ENCODE measurements around the gene KCNE5.
"Not testable (repeated sequence)": the region's sequence is repeated elsewhere in the genome, so short reads cannot be mapped to it uniquely, and the experiment has no call there.

KCNE5 gene, protein sequence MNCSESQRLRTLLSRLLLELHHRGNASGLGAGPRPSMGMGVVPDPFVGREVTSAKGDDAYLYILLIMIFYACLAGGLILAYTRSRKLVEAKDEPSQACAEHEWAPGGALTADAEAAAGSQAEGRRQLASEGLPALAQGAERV

DNA sequence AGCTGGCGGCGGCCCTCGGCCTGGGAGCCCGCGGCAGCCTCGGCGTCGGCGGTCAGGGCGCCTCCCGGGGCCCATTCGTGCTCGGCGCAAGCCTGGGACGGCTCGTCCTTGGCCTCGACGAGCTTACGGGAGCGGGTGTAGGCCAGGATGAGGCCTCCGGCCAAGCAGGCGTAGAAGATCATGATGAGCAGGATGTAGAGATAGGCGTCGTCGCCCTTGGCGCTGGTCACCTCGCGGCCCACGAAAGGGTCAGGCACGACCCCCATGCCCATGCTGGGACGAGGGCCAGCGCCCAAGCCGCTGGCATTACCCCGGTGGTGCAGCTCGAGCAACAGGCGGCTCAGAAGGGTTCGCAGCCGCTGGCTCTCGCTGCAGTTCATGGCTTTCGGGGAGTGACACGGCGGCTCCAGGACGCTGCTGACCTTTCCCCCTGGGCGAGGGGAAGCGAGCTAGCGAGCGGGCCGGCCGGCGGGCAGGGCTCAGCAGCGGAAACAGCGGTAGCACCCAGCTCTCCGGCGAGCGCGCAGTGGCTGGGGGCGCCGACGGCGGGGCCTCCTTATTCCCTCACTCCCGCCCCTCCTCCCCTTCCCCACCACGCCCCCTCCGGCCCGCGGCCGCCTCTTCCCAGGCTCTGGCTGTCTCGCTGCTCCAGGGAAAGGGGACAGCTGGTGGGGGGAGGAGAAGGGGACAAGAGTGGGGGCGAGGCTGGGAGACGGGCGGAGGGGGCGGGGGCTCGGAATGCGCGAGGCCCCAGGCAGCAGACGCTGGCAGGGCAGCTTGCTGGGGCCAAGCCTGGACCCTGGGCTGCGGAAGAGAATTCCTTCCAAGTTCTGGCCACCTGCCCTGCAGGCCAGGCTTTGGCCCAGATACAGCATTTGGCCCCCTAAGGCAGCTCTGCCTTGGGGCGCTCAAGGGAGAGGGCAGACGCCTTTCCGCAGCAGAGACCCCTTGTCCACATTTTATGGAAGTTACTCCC is at the start of gene KCNE5:
TSS of gene KCNE5 (minus strand) at position 532 of the 976 bp plus-strand sequence. CDS start at position 380, 152 bp downstream.
- DNase-seq = no peak

- no peak for DNase-seq
These were observed 47.3 kb upstream of the KCNE5 start for GRCh38 chrX:109672239-109672638.

GRCh38 chrX:109671170-109671569 is 46.2 kb upstream of the KCNE5 start:
- DNase-seq = not testable (repeated sequence)

DNA sequence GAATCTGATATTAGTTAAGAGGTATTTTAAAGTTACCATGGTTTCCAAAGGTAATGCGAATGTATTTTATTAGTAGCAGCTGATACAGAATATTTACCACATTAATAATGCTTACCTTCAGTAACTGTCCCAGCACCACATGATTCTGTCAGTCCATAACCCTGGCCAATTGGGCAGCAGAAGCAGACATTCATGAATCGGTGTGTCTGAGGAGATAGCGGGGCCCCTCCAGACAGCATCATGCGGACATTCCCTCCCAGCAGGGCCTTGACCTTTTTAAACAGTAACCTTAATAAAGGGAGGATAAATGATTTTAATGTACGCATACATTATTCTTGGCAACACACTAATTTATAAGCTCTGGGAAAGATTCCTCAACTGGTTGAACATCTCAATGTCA is 43.0 kb upstream of the KCNE5 start:
- DNase-seq = no peak

DNA sequence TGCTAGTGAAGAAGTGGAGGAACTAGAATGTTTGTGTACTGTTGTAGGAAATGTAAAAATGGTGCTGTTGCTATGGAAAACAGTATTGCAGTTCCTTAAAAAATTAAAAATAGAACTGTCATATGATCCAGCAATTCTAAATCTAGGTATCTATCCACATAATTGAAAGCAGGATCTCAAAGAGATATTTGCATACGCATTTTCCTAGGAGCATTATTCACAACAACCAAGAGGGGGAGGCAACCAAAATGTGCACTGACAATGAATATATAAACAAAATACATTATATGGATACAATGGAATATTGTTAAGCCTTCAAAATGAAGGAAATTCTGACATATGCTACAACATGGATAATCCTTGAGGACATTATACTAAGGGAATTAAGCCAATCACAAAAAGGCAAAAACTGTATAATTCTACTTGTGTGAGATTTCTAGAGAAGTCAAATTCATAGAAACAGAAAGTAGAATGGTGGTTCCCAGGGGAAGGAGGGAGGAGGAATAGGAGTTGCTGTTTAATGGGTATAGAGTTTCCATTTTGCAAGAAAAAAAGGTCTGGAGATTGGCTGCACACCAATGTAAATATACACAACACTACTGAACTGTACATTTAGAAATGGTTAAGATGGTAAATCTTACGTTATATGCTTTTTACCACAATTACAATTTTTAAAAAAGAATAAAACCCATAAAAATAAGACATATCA is 35.6 kb upstream of the KCNE5 start:
- DNase-seq = no peak

DNA sequence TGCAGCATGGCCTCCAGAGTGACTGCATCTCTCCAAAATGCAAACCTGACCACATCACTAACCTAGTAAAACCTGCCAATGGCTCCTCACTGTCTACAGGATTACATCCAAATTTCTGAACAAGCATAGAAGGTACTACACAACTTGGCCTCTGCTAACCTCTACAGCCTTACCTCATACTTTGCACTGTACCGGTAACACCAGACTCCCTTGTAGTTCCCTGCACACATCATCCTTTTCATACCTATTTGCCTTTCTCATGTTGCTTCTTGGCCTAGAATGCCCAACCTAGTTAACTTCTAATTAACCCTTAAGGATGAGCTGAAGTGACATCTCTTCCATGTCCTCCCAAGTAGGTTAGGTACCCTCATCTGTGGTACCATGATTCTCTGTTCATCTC is 33.4 kb upstream of the KCNE5 start:
- no peak for DNase-seq

GRCh38 chrX:109657364-109657763 is 32.4 kb upstream of the KCNE5 start:
- not testable (repeated sequence) for DNase-seq

DNA sequence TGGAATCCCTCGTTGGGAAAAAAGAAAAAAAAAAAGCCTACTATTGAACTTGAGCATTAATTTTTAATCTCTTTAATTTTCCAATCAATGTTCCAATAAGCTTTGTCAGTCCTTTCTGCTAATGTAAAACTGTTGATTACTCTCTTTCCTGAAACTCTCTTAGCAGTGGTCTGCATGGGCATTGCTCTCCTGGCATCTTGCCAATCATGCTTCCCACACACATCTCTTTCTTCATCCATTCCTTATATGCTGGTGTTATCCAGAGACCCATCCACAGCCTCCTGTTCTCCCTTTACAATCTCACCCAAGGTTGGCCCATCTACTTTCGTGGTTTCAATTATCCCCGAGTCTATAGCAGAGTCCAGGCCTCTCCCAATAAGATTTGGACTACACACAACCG is 31.8 kb upstream of the KCNE5 start:
- no peak for DNase-seq

GRCh38 chrX:109655502-109656201 is 30.7 kb upstream of the KCNE5 start:
- DNase-seq = no peak

DNA sequence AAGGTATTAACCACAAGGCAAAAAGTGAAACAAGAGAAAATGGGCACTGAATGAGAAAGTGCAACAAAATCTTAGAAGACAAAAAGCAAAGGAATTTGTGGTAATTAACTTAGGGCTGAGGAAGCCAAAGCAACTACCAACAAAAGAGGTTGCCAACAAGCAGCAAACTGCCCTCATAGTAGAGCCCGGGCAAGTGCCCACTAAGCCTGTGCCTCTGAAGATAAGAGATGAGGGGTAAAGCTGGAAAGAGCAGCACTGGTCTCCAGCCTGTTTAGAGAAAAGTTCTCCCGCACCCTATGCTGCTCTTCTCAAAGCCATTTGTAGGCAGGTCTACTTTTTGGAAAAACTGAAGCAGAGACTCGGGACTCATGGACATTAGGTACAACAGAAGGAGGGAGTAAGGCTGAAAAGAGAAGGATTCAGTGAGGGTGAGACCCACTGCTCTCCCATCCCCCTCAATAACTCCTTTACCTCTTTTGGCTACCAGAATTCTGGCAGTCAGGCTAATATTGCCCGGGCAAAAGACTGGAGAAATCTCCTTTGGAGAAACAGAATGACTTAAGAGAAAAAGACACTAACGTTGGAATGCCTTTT is 29.6 kb upstream of the KCNE5 start:
- DNase-seq = no peak

DNA sequence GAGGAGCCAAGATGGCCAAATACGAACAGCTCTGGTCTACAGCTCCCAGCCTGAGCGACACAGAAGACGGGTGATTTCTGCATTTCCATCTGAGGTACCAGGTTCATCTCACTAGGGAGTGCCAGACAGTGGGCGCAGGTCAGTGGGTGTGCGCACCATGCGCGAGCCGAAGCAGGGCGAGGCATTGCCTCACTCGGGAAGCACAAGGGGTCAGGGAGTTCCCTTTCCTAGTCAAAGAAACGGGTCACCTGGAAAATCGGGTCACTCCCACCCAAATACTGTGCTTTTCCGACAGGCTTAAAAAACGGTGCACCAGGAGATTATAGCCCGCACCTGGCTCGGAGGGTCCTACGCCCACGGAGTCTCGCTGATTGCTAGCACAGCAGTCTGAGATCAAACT is 19.7 kb upstream of the KCNE5 start:
- DNase-seq = not testable (repeated sequence)

DNA sequence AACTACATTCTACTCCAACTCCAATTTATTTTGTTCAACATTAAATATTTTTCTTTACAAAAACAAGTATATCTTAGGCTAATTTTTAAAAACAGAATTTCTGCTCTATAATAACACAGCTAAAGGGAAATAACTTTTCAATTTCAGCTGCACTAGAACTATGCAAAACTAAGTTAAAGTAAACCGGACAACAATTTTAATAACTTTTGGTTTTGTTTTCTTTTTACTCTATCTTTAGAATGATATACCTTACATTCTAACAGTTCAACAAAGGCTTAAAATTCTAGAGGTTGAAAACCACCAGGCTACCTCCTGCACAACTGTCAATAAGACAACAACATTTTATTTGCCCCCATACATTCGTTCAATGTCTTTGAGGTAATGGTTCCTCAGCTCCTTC is 18.7 kb upstream of the KCNE5 start:
- no peak for DNase-seq

DNA sequence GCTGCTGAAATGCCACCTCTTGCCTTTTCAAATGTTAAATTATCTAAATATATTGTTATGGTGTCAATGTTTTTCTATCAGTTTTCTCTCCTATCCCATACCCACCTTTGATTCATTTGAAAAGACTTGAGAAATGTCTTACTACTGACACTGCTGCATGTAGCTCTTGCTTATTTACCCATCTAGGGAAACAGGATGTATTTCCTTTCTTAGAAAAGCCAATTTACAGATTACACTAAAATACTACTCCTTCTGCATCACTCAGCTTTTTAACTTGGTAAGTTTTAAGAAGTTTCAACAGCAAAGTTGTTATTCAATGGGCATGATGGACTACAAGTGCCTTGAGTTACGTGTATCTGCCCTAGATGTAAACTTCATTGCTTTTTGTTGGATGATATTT is 13.2 kb upstream of the KCNE5 start:
- DNase-seq = no peak

- not testable (repeated sequence) for DNase-seq
These were observed 12.5 kb upstream of the KCNE5 start for GRCh38 chrX:109637477-109637876.

- no peak for DNase-seq
These were observed 10.2 kb upstream of the KCNE5 start for GRCh38 chrX:109635146-109635545.

GRCh38 chrX:109632906-109633504 is 8.0 kb upstream of the KCNE5 start:
- no peak for DNase-seq

- no peak for DNase-seq
These were observed 4.3 kb upstream of the KCNE5 start for GRCh38 chrX:109629310-109629709.

GRCh38 chrX:109626637-109627036 is 1.7 kb upstream of the KCNE5 start:
- no peak for DNase-seq

GRCh38 chrX:109623997-109624396 is 975 bp downstream of the KCNE5 start:
- no peak for DNase-seq

- DNase-seq = no peak
These were observed 2.7 kb downstream of the KCNE5 start for GRCh38 chrX:109622270-109622669.

DNA sequence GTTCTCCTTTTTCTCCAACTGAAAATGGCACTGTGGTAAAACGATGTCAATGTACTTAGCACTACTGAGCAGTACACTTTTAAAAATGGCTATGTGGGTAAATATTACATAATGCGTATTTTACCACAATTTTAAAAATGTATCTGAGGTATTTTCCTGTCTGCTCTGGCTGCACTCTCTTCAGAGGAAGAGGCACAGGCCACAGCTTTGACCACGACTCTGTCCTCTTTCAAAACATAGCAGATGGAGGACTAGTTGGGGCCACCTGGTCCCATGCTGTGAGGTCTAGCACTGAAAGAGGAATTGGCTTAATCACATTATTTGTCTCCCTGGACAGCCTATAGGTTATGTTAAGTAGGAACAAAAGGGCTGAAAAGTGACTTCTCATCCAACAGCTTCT is 5.2 kb downstream of the KCNE5 start:
- DNase-seq = no peak

- DNase-seq = no peak
These were observed 10.0 kb downstream of the KCNE5 start for GRCh38 chrX:109614951-109615350.
